Testis (tissue), 5 donors: ENCODE data around the gene STEEP1. TPM values are rescaled to one million over a fixed set of nuclear protein-coding genes. Genes with fewer than 3 reads are reported as not detected.

Experiments
- DNase-seq: peaks from one replicate; pipeline ENCODE4 v3.0.0-alpha.2; 2019
- H3K27ac ChIP-seq, 2 donors: fragments of 200-600 bp; sonication (generic); one replicate each; pipeline ENCODE4 v1.5.1; 2019
- H3K27me3 ChIP-seq: fragments of 200-600 bp; sonication (generic); one replicate; pipeline ENCODE4 v1.5.1; 2019
- H3K36me3 ChIP-seq: fragments of 200-600 bp; sonication (generic); one replicate; pipeline ENCODE4 v1.5.1; 2017; ENCODE audit warnings: low read depth; ENCODE audit errors: missing control alignments
- H3K4me1 ChIP-seq: fragments of 200-600 bp; sonication (generic); one replicate; pipeline ENCODE4 v1.5.1; 2019
- H3K4me3 ChIP-seq, 2 donors: fragments of 200-600 bp; sonication (generic); one replicate each; pipeline ENCODE4 v1.5.1; 2017 to 2019
- H3K9me3 ChIP-seq: fragments of 200-600 bp; sonication (generic); one replicate; pipeline ENCODE4 v1.5.1; 2017
- CTCF ChIP-seq, 3 experiments: fragments of 450-650 bp in 2 of 3; fragments of 200-600 bp in 1 of 3; sonication (generic) in 1 of 3; IDR thresholded peaks; one replicate each; pipeline ENCODE4 v1.5.1; 2016 to 2019; ENCODE audit warnings: antibody characterized with exemption in 3 of 3, mild to moderate bottlenecking in 2 of 3, moderate library complexity in 1 of 3
- POLR2A ChIP-seq: fragments of 450-650 bp; IDR thresholded peaks from one replicate; pipeline ENCODE4 v1.6.1; 2017; ENCODE audit warnings: antibody characterized with exemption, mild to moderate bottlenecking, moderate library complexity
- WGBS, 2 donors: methylation state at CpG; one replicate each; pipeline ENCODE4 v1.1.5; 2018; 5-methylcytosine and 5-hydroxymethylcytosine counted together
- intact Hi-C: fragments of 100-400 bp; cut with DNase I; formaldehyde crosslinking; loops from one replicate; pipeline ENCODE4 v1.15.1; 2023; ENCODE audit warnings: low total_unique reads
- long read RNA-seq, 2 donors: transcript quantifications; one replicate each; lab custom pipeline, GENCODE V29; 2026
- polyA plus RNA-seq: library from polyadenylated mRNA; stranded (reverse); fragments of 350-450 nt; fragmentation: Illumina TruSeq; extraction: RNeasy Lipid Tissue Mini Kit (QIAGEN cat#74804); gene quantifications from one replicate; pipeline ENCODE4 v1.2.3, GENCODE V29; 2014; ENCODE audit warnings: low read depth, low replicate concordance; ENCODE audit not compliant: insufficient read depth
- total RNA-seq, 2 donors: library from RNA; depleted of rRNA; stranded (reverse); fragments of >200 nt; gene quantifications; one replicate each; pipeline ENCODE4 v1.2.3, GENCODE V29; 2016

STEEP1 gene
- total RNA-seq (10 to 100 TPM; 41.9 to 43.4 TPM), polyA plus RNA-seq (24.8 TPM)
- long read RNA-seq, donor 1, transcript CXorf56-204 (7 exons, 1,056 nt): major isoform, 6 of 7 reads
- long read RNA-seq, donor 1, partial matches to known transcripts: 0 of 7 reads
- long read RNA-seq, donor 1, other reads (novel, unspliced or antisense): 0 of 7 reads
- long read RNA-seq, donor 2, partial matches to known transcripts: 0 of 1 reads
- long read RNA-seq, donor 2, other reads (novel, unspliced or antisense): 0 of 1 reads

DNA sequence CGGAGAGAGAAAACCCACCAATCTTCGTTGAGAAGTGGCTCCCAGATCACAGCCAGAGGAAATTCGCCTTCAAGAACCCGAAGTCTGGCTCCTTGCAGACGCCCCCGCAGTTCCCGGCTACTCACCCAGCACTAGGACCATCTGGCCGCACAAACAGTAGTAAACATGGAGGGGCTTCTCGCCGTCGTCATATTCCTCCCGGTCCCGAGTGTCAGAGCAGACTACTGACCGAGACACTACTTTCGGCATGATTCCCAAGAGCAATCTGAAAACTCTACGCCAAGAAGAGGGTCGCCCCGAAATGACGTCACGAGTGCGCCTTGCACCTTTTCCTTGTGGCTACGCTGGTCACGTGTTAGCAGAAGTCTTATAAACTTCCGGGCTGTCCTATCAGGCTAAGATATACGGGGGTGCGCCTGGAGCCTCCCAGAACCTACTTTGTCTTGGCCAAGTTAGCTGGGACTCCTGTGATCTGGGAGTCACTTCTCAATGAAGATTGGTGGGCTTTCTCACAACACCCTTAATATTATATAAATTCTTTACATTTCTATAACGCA is at the start of gene STEEP1:
TSS of gene STEEP1 (minus strand) at position 303 of the 557 bp plus-strand sequence. CDS start at position 249, 54 bp downstream.
- H3K27ac ChIP-seq: peak within 1 kb of the TSS; percentile 15 to 56
- no peaks in the 10 kb centered on the region for H3K27me3 ChIP-seq
- H3K9me3 ChIP-seq: no peaks in the 10 kb centered on the region
- intact Hi-C loops: no loop called here
- no peaks in the 10 kb centered on the region for H3K4me1 ChIP-seq
- WGBS, 2 donors: 1 to 2% methylated on average over 8 to 18 of the region's 27 CpGs
- TF ChIP-seq CTCF (IDR thresholded peaks at IDR 0.05) (no peak), POLR2A (no peak)
- H3K4me3 ChIP-seq: peak within 1 kb of the TSS; percentile 59 to 66
- peak; percentile 95 for DNase-seq
- no peaks in the 10 kb centered on the region for H3K36me3 ChIP-seq

GRCh38 chrX:119614776-119615175 is 49.6 kb upstream of the STEEP1 start:
- H3K27me3 ChIP-seq: no peaks in the 10 kb centered on the region
- no peaks in the 10 kb centered on the region for H3K36me3 ChIP-seq
- no peaks in the 10 kb centered on the region for H3K4me1 ChIP-seq
- no peak overlapping the region for H3K27ac ChIP-seq
- TF ChIP-seq POLR2A: no peak
- TF ChIP-seq CTCF (IDR thresholded peaks at IDR 0.05): no peak
- intact Hi-C loops: no loop called here
- 79 to 96% methylated on average over 13 of the region's 13 CpGs for WGBS, 2 donors
- H3K9me3 ChIP-seq: no peaks in the 10 kb centered on the region
- DNase-seq: no peak
- H3K4me3 ChIP-seq: no peak overlapping the region

DNA sequence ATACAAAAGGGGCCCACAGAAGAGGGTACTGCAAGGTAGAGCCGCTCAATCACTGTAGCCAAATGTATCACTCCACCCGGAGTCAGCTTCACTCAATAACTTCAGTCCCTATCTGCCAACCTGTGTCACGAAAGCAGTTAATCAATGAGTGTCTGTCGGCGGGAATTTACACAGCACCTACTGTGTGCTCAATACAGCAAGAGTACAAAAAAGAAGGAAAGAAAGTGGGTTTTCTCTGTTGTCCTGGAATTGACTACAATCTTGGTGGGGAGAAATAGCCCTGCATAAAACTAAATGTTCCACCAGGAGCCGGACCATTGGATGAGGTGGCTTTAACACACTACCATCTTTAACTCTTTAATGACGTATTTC is 41.8 kb upstream of the STEEP1 start:
- H3K4me3 ChIP-seq: peak overlapping the region; percentile 73 to 81
- WGBS, 2 donors: 16 to 24% methylated on average over 7 of the region's 7 CpGs

DNA sequence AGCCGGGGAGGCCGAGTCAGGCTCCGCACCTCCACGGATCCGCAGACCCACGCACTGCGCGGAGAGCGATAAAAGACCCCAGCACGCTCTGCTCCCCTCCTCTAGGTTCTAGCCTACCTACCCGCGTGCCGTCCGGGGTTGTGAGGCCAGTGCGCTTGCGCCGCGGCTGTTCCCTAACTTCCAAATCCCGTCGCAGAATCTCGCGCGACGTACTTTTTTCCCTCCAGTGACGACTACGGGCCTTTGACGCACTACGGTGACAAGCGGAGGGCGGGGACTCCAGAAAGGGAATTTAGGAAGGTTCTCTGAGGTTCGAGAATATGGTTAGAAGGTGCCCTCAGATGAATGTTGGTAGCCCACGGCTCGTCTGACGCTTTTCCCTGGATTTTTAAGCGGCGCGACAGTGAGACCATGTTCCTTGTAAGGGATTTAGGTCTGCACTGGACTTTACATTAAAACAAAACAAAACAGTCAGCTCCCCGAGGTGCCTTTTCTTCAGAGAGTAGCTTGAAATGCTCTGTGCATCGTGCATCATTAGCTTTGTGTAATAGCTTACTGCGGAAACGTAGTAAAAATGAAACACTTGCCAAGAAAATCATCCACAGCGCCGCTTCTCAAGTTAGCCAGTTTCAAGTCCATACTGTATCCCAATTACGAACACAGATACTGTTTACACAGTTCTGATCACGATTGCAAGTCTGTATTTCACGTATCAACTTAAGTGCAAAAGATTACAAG is 41.2 kb upstream of the STEEP1 start, which contains the start of gene NKRF:
TSS of gene NKRF (minus strand) at position 145 of the 738 bp plus-strand sequence.
- peak; percentile 94 for DNase-seq

More for the DNA sequence above, 41.8 kb upstream of the STEEP1 start:
- Histone ChIP-seq H3K27ac (peak overlapping the region; percentile 91 to 94), H3K9me3 (no peaks in the 10 kb centered on the region), H3K4me1 (no peaks in the 10 kb centered on the region), H3K36me3 (no peaks in the 10 kb centered on the region), H3K27me3 (no peaks in the 10 kb centered on the region)
- no peak for DNase-seq
- TF ChIP-seq CTCF (IDR thresholded peaks at IDR 0.05): no peak
- no peak for TF ChIP-seq POLR2A
- intact Hi-C loops: no loop called here

More for the DNA sequence above, 41.2 kb upstream of the STEEP1 start, which contains the start of gene NKRF:
- peak within 1 kb of the TSS; percentile 73 to 81 for H3K4me3 ChIP-seq
- no peaks in the 10 kb centered on the region for H3K36me3 ChIP-seq
- no peaks in the 10 kb centered on the region for H3K4me1 ChIP-seq
- H3K27me3 ChIP-seq: no peaks in the 10 kb centered on the region
- no peaks in the 10 kb centered on the region for H3K9me3 ChIP-seq
- WGBS, 2 donors: 1 to 3% methylated on average over 12 to 40 of the region's 46 CpGs
- intact Hi-C loops: no loop called here
- TF ChIP-seq POLR2A: peak; percentile 53
- no peak for TF ChIP-seq CTCF (IDR thresholded peaks at IDR 0.05)
- peak within 1 kb of the TSS; percentile 91 to 94 for H3K27ac ChIP-seq
